Ovary (tissue), 3 donors: ENCODE results near the gene AUTS2.

Experiments
- CTCF ChIP-seq, 3 donors: fragments of 450-650 bp in 2 of 3; fragments of 200-600 bp in 1 of 3; IDR thresholded peaks; one replicate each; pipeline versions ENCODE4 v1.5.1 to v1.8.0; 2016 to 2022; ENCODE audit warnings: antibody characterized with exemption in 3 of 3, mild to moderate bottlenecking in 1 of 3
- POLR2A ChIP-seq: fragments of 450-650 bp; IDR thresholded peaks from one replicate; pipeline ENCODE4 v1.6.1; 2017; ENCODE audit warnings: antibody characterized with exemption, mild to moderate bottlenecking, moderate library complexity
- donor health status: DM: no; HTN: no; CAD: no.

- TF ChIP-seq CTCF (IDR thresholded peaks at IDR 0.05), result no peak
- TF ChIP-seq POLR2A, result no peak
These were observed 1179.0 kb downstream of the AUTS2 start for GRCh38 chr7:70777251-70777650.
